ENCODE measurements around the gene ASTN2. TPM values are rescaled to one million over a fixed set of nuclear protein-coding genes. Genes with fewer than 3 reads are reported as not detected.

The ASTN2 gene
- total RNA-seq, 1 donor: 5.6 TPM

DNA sequence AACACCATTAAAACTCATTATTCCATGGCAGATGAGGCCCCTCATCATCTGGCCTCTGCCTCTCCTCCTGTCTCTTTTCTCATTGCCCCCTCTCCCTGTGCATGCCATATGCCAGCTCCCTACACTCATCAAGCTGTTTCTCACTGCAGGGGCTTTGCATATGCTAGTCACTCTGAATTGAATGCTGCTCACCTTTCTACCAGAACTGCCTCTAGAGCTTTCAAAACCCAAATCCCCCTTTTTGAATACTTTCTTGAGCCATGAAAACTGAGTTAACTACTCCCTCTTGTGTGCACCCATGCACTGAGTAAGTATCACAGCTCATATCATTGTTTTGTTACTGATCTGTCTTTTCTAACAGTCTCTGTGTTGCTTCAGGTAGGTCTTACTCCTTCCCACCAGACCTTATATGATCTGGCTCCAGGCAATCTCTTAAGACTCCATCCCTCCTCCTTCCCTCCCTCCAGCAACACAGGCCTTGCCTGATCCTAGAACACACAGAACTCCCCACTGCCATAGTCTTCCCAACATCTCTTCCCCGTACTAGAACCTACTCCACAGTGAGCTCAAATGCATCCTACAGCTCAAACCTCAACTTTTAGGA is 60.5 kb downstream of the ASTN2 start:
- no peak for DNase-seq (ENCODE audit: low read depth)
- TF ChIP-seq, protein P1, sequence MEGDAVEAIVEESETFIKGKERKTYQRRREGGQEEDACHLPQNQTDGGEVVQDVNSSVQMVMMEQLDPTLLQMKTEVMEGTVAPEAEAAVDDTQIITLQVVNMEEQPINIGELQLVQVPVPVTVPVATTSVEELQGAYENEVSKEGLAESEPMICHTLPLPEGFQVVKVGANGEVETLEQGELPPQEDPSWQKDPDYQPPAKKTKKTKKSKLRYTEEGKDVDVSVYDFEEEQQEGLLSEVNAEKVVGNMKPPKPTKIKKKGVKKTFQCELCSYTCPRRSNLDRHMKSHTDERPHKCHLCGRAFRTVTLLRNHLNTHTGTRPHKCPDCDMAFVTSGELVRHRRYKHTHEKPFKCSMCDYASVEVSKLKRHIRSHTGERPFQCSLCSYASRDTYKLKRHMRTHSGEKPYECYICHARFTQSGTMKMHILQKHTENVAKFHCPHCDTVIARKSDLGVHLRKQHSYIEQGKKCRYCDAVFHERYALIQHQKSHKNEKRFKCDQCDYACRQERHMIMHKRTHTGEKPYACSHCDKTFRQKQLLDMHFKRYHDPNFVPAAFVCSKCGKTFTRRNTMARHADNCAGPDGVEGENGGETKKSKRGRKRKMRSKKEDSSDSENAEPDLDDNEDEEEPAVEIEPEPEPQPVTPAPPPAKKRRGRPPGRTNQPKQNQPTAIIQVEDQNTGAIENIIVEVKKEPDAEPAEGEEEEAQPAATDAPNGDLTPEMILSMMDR (IDR thresholded peaks at IDR 0.05; ENCODE audit: insufficient read depth, low read length): no peak
- no peak overlapping the region for H3K4me3 ChIP-seq (ENCODE audit: low read depth, low read length)

DNA sequence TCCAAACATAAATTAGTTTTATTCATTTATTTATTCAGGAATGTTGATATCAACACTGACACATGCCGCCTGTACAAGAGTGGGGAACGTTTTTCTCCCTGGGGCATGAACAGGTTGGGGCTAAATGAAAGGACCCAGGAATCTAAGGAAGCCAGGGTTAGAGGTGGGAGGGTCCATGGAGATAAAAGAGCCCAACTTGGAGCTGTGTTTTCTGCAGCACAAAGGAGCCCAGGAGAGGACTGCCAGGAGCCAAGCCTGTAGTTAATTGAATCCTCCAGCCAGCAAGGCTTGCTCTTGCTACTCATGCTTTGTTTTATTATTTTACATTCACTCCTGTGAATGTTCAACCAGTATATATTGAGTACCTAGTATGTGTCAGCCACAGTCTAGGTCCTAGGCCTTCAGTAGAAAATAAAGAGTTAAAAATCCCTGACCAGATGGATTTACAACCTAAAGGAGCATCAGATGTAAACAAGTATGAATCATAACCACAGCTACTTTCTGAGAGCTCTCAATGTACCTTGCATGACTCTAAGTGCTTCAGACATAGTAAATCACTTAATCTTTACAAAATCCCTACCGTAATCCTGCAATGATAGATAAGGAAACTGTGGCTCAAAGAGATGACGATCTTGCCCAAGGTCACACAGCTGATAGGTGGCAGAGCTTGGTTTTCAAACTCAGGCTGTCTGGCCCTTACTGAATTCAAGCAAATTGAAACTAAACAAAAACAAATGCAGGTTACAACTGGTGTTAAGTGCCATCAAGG is 69.8 kb downstream of the ASTN2 start:
- TF ChIP-seq, protein P1 (IDR thresholded peaks at IDR 0.05; ENCODE audit: insufficient read depth, low read length): no peak
- DNase-seq (ENCODE audit: low read depth): no peak
- no peak overlapping the region for H3K4me3 ChIP-seq (ENCODE audit: low read depth, low read length)

DNA sequence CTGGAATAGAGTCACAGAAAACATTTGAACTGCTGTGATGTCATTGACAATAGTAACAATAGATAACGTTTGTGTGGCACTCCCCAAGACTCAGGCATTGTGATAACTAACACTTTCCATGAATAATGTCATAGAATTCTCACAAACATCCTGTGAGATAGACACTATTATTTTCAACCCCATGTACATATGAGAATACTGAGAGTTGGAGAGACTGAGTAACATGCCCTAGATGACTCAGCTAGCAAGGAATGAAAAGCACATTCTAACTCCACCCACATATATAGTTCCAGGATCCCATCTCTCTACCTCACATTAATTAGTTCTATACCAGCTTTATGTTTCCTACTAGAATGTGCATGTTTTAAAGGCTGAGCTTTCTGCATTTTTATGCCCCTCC is 71.4 kb downstream of the ASTN2 start:
- no peak overlapping the region for H3K4me3 ChIP-seq (ENCODE audit: low read depth, low read length)
- no peak for DNase-seq (ENCODE audit: low read depth)
- TF ChIP-seq, protein P1 (IDR thresholded peaks at IDR 0.05; ENCODE audit: insufficient read depth, low read length): no peak

DNA sequence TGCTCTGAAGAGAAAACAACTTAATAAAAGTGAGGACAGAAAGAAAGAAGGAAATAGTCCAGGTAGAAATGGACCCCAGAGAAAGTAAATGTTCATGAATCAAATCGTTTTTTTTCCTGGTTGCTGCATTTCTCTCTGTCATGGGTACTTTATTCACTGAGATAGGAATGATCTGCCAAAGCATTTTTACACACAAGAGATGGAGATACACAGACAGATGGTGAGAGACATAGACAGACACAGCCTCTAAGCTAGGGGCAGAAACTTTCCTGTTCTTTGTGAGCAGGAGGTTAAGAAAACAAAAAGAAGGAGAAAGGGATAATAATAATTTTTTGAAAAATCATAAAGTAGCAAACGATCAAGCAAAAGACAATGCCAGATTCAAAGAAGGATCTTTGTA is 73.7 kb downstream of the ASTN2 start:
- no peak overlapping the region for H3K4me3 ChIP-seq (ENCODE audit: low read depth, low read length)
- TF ChIP-seq, protein P1 (IDR thresholded peaks at IDR 0.05; ENCODE audit: insufficient read depth, low read length): no peak
- DNase-seq (ENCODE audit: low read depth): no peak

DNA sequence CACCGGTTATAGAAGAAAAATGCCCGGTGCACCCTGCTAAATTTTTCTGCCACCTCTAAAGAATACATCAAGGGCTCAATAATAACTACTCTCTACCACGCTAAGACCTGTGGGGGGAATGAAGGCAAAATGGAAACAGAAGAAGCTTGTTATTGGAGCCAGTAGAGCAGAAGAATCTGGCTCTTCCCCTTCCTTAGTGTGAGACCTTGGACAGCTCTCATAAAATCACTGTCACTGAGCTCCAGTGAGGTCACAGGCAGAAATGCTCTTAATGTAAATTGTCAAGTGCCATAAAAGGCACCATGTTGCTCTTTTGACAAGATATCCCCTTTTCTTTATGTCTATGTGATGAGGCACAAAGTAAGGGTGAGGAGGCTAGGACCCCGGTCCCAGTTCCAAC is 74.4 kb downstream of the ASTN2 start:
- no peak for DNase-seq (ENCODE audit: low read depth)
- TF ChIP-seq, protein P1 (IDR thresholded peaks at IDR 0.05; ENCODE audit: insufficient read depth, low read length): no peak
- no peak overlapping the region for H3K4me3 ChIP-seq (ENCODE audit: low read depth, low read length)

DNA sequence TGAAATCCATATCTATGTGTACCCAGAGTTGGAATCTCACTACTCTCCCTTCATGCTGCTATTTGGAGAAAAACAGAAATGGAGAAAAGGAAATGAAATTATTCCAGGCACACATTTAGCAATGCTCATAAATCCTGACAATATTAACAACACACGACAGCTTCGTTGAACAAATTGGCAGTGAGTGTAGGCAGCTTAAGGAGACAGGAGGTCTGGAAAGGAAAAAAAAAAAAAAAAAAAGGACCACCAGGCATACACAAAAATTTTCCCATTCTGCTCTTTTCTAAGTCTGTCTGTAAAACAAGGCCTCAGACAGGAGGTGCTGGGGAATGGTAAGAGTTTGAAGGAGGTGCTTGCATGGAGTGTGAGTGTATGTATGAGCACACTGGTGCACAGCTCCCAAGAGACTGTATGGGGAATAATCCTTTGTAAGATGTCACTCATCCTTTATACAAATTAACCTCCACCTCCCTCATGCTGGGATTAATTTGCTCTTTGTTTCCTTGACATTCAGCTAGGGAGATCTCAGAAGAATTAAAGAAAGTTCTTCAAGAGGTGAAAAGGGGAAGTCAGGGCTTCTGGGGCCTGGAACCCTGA is 78.9 kb downstream of the ASTN2 start:
- no peak overlapping the region for H3K4me3 ChIP-seq (ENCODE audit: low read depth, low read length)
- TF ChIP-seq, protein P1 (IDR thresholded peaks at IDR 0.05; ENCODE audit: insufficient read depth, low read length): no peak
- no peak for DNase-seq (ENCODE audit: low read depth)

Data from fibroblast of the aortic adventitia (primary cell).